Activated CD8-positive, alpha-beta T cell treated with anti-CD3 and anti-CD28 coated beads, Interleukin-2, amount 10 ng/mL, durations not matched to agents 7 days and 5 days (primary cell): ENCODE data around the gene CREB1. TPM values are rescaled to one million over a fixed set of nuclear protein-coding genes. Genes with fewer than 3 reads are reported as not detected.
"Not testable (repeated sequence)": the region's sequence is repeated elsewhere in the genome, so short reads cannot be mapped to it uniquely, and the experiment has no call there.

Source experiments
- ATAC-seq: fragments of 150-1000 bp; cut with Tn5 transposase; one replicate; pipeline ENCODE4 v1.10.0; 2021; ENCODE audit warnings: moderate library complexity
- CTCF ChIA-PET: fragments of 350-600 bp; sonication (Branson Sonifier 250); formaldehyde crosslinking; loops from one replicate; lab custom pipeline; 2021; ENCODE audit warnings: antibody characterized with exemption; lab: Charles Lee
- POLR2A ChIA-PET: fragments of 350-600 bp; sonication (Branson Sonifier 250); formaldehyde crosslinking; loops from one replicate; lab custom pipeline; 2021; ENCODE audit warnings: antibody characterized with exemption; lab: Charles Lee
- DNase-seq: peaks from one replicate; pipeline ENCODE4 v3.0.0-alpha.2; 2020
- H3K27ac Mint-ChIP-seq: one replicate; pipeline ENCODE4 v1.8.0; 2021; ENCODE audit warnings: mild to moderate bottlenecking, mixed read lengths
- H3K27me3 Mint-ChIP-seq: one replicate; pipeline ENCODE4 v1.8.0; 2021; ENCODE audit warnings: low read depth, mixed read lengths
- H3K36me3 Mint-ChIP-seq: one replicate; pipeline ENCODE4 v1.8.0; 2021; ENCODE audit warnings: low read depth, mixed read lengths
- H3K4me1 Mint-ChIP-seq: one replicate; pipeline ENCODE4 v1.8.0; 2021; ENCODE audit warnings: low read depth, mixed read lengths
- H3K4me3 Mint-ChIP-seq: one replicate; pipeline ENCODE4 v1.8.0; 2021; ENCODE audit warnings: mild to moderate bottlenecking, mixed read lengths
- H3K9me3 Mint-ChIP-seq: one replicate; pipeline ENCODE4 v1.8.0; 2022; ENCODE audit warnings: mixed read lengths; ENCODE audit not compliant: insufficient read depth
- total RNA-seq, 2 experiments: library from RNA; stranded (reverse); gene quantifications; one replicate each; pipeline ENCODE4 v1.2.3, GENCODE V29; 2021

Gene CREB1
- total RNA-seq, 2 experiments from 2014 or later: 87.6 to 103 TPM

GRCh38 chr2:207639288-207639687 is 109.5 kb downstream of the CREB1 start:
- DNase-seq, H3K27ac Mint-ChIP-seq, POLR2A ChIA-PET, H3K27me3 Mint-ChIP-seq, H3K36me3 Mint-ChIP-seq, ATAC-seq, H3K4me3 Mint-ChIP-seq, H3K4me1 Mint-ChIP-seq, CTCF ChIA-PET, H3K9me3 Mint-ChIP-seq: not testable (repeated sequence)

DNA sequence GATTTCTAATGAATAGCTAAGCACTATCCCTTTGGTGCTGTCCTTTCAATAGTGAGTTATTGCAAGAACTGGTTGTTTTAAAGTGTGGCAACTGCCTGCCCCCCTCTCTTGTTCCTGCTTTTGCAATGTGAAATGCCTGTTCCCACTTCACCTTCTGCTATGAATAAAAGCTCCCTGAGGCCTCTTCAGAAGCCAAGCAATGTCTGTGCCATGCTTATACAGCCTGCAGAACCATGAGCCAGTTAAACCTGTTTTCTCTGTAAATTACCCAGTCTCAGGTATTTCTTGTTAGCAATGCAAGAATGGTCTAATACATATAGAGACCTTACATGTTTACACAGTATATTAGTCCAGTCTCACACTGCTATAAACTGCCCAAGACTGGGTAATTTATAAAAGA is 110.4 kb downstream of the CREB1 start:
- ATAC-seq (no peak), DNase-seq (no peak)
- CTCF ChIA-PET: interaction anchor here (0.7 kb wide), 1 partner anchor 10 kb away, joined by 3 read pairs; no protein-coding TSS in a partner anchor
- Mint-ChIP-seq H3K4me3 (no peak overlapping the region), H3K27me3 (peaks cover 5% of the 10 kb centered on the region), H3K36me3 (no peaks in the 10 kb centered on the region), H3K9me3 (peaks cover 9% of the 10 kb centered on the region), H3K4me1 (no peaks in the 10 kb centered on the region), H3K27ac (no peak overlapping the region)
- POLR2A ChIA-PET: no interaction called here

DNA sequence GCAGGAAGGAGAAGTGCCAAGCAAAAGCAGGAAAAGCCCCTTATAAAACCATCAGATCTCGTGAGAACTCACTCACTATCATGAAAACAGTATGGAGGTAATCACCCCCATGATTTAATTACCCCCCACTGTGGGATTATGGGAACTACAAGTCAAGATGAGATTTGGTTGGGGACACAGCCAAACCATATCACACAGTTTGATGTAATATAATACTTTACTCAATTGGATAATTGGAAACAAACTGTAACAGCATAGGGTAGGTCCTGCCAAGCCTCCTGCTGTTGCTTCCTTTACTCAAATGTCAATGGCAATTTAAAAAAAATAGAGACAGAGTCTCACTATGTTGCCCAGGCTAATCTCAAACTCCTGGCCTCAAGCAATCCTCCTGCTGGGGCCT is 110.9 kb downstream of the CREB1 start:
- Mint-ChIP-seq H3K27ac (no peak overlapping the region), H3K36me3 (no peaks in the 10 kb centered on the region), H3K9me3 (peaks cover 9% of the 10 kb centered on the region), H3K27me3 (peaks cover 5% of the 10 kb centered on the region), H3K4me3 (no peak overlapping the region), H3K4me1 (no peaks in the 10 kb centered on the region)
- no peak for DNase-seq
- no peak for ATAC-seq
- ChIA-PET POLR2A (no interaction called here), CTCF (no interaction called here)

GRCh38 chr2:207643892-207644291 is 114.1 kb downstream of the CREB1 start:
- H3K27ac Mint-ChIP-seq: no peak overlapping the region
- CTCF ChIA-PET: interaction anchor here (1.3 to 1.5 kb wide), 2 partner anchors 18 to 397 kb away, joined by 3 to 4 read pairs; no protein-coding TSS in a partner anchor
- ATAC-seq (no peak), DNase-seq (no peak)
- no peak overlapping the region for H3K4me3 Mint-ChIP-seq
- POLR2A ChIA-PET: no interaction called here
- H3K27me3 Mint-ChIP-seq: peaks cover 9% of the 10 kb centered on the region
- peaks cover 9% of the 10 kb centered on the region for H3K9me3 Mint-ChIP-seq
- H3K36me3 Mint-ChIP-seq: no peaks in the 10 kb centered on the region
- no peaks in the 10 kb centered on the region for H3K4me1 Mint-ChIP-seq

DNA sequence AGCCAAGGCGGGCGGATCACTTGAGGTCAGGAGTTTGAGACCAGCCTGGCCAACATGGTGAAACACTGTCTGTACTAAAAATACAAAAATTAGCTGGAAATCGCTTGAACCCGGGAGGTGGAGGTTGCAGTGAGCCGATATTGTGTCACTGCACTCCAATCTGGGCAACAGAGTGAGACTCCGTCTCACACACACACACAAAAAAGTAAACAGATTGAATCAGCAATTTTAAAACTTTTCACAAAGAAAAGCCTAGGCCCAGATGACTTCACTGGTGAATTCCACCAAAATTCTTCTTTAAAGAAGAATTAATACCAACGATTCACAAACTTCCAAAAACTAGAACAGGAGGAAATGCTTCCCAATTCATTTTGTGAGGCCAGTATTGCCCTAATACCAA is 116.8 kb downstream of the CREB1 start:
- DNase-seq, H3K9me3 Mint-ChIP-seq, H3K27ac Mint-ChIP-seq, H3K36me3 Mint-ChIP-seq, H3K4me3 Mint-ChIP-seq, POLR2A ChIA-PET, ATAC-seq, H3K4me1 Mint-ChIP-seq, CTCF ChIA-PET: not testable (repeated sequence)
- peaks cover 11% of the 10 kb centered on the region for H3K27me3 Mint-ChIP-seq

Other genes starting within 250 kb of the CREB1 start
- 10 to 100 TPM; 22.9 TPM for gene METTL21A, start 95.4 kb downstream of the CREB1 start, total RNA-seq
- gene CCNYL1, start 181.7 kb downstream of the CREB1 start, total RNA-seq: 1 to 10 TPM; 6.1 to 6.3 TPM
- under 1 TPM; 0.34 to 0.50 TPM for gene FZD5, start 239.9 kb downstream of the CREB1 start, total RNA-seq